ENCODE results near the gene GBA2. TPM values are rescaled to one million over a fixed set of nuclear protein-coding genes. Genes with fewer than 3 reads are reported as not detected.

GBA2 gene
- total RNA-seq, 1 donor from 2014 or later, result 44.8 TPM

DNA sequence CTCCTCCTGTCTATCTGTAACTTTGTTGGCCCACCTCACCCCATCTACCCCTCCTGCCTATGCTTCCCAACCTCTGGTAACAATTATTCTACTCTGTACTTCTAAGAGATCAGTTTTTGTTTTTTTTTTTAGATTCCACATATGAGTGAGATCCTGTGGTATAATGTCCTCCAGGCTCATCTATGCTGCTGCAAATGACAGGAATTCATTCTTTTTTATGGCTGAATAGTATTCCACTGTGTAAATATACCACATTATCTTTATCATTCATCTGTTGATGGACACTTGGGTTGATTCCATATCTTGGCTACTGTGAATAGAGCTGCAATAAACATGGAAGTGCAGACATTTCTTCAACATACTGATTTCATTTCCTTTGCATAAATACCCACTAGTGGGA, 34.4 kb upstream of the GBA2 start:
- TF ChIP-seq EZH2phosphoT487 (IDR thresholded peaks at IDR 0.05), result no peak
- no peak for TF ChIP-seq EZH2 (IDR thresholded peaks at IDR 0.05)
- TF ChIP-seq, protein P1, sequence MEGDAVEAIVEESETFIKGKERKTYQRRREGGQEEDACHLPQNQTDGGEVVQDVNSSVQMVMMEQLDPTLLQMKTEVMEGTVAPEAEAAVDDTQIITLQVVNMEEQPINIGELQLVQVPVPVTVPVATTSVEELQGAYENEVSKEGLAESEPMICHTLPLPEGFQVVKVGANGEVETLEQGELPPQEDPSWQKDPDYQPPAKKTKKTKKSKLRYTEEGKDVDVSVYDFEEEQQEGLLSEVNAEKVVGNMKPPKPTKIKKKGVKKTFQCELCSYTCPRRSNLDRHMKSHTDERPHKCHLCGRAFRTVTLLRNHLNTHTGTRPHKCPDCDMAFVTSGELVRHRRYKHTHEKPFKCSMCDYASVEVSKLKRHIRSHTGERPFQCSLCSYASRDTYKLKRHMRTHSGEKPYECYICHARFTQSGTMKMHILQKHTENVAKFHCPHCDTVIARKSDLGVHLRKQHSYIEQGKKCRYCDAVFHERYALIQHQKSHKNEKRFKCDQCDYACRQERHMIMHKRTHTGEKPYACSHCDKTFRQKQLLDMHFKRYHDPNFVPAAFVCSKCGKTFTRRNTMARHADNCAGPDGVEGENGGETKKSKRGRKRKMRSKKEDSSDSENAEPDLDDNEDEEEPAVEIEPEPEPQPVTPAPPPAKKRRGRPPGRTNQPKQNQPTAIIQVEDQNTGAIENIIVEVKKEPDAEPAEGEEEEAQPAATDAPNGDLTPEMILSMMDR (IDR thresholded peaks at IDR 0.05), result no peak
- no peaks in the 10 kb centered on the region for H3K36me3 ChIP-seq
- H3K9ac ChIP-seq, result no peak overlapping the region
- H4K20me1 ChIP-seq (ENCODE audit: low read depth), result peaks cover 4% of the 10 kb centered on the region
- Mint-ChIP-seq H3K27ac (no peak overlapping the region), H3K4me1 (peaks cover 2% of the 10 kb centered on the region), H3K36me3 (peaks cover 4% of the 10 kb centered on the region), H3K27me3 (ENCODE audit: insufficient read depth, low read depth) (peaks cover 2% of the 10 kb centered on the region), H3K9me3 (no peaks in the 10 kb centered on the region), H3K4me3 (no peak overlapping the region)
- no peak for DNase-seq (ENCODE audit: low spot score)
- H3K9me3 ChIP-seq (ENCODE audit: low read depth), result no peaks in the 10 kb centered on the region
- no peaks in the 10 kb centered on the region for H3F3A ChIP-seq (ENCODE audit: low read depth)
- H3K27me3 ChIP-seq, result no peaks in the 10 kb centered on the region
- H3K4me3 ChIP-seq, result no peak overlapping the region
- no peak overlapping the region for H3K4me2 ChIP-seq
- no peak overlapping the region for H2AFZ ChIP-seq (replicated peaks)
- H3K4me1 ChIP-seq, result no peaks in the 10 kb centered on the region
- H3K27ac ChIP-seq, result no peak overlapping the region
- H3K79me2 ChIP-seq (ENCODE audit: low read depth), result no peaks in the 10 kb centered on the region

GRCh38 chr9:35781066-35781465, 32.0 kb upstream of the GBA2 start:
- H4K20me1 ChIP-seq (ENCODE audit: low read depth), result peaks cover 7% of the 10 kb centered on the region
- peaks cover 2% of the 10 kb centered on the region for H3K4me1 ChIP-seq
- H3K4me3 ChIP-seq, result no peak overlapping the region
- no peak for DNase-seq (ENCODE audit: low spot score)
- H2AFZ ChIP-seq (replicated peaks), result no peak overlapping the region
- no peak overlapping the region for H3K4me2 ChIP-seq
- peaks cover 7% of the 10 kb centered on the region for H3K4me1 Mint-ChIP-seq
- no peak overlapping the region for H3K9ac ChIP-seq
- no peaks in the 10 kb centered on the region for H3K36me3 ChIP-seq
- peaks cover 2% of the 10 kb centered on the region for H3K27me3 Mint-ChIP-seq (ENCODE audit: insufficient read depth, low read depth)
- TF ChIP-seq EZH2 (IDR thresholded peaks at IDR 0.05) (no peak), EZH2phosphoT487 (IDR thresholded peaks at IDR 0.05) (no peak)
- TF ChIP-seq, protein P1 (IDR thresholded peaks at IDR 0.05), result no peak
- no peak overlapping the region for H3K27ac ChIP-seq
- peaks cover 4% of the 10 kb centered on the region for H3K36me3 Mint-ChIP-seq
- no peaks in the 10 kb centered on the region for H3K9me3 Mint-ChIP-seq
- H3K4me3 Mint-ChIP-seq, result no peak overlapping the region
- peaks cover 1% of the 10 kb centered on the region for H3F3A ChIP-seq (ENCODE audit: low read depth)
- no peak overlapping the region for H3K27ac Mint-ChIP-seq
- H3K79me2 ChIP-seq (ENCODE audit: low read depth), result no peaks in the 10 kb centered on the region
- H3K27me3 ChIP-seq, result no peaks in the 10 kb centered on the region
- H3K9me3 ChIP-seq (ENCODE audit: low read depth), result no peaks in the 10 kb centered on the region

DNA sequence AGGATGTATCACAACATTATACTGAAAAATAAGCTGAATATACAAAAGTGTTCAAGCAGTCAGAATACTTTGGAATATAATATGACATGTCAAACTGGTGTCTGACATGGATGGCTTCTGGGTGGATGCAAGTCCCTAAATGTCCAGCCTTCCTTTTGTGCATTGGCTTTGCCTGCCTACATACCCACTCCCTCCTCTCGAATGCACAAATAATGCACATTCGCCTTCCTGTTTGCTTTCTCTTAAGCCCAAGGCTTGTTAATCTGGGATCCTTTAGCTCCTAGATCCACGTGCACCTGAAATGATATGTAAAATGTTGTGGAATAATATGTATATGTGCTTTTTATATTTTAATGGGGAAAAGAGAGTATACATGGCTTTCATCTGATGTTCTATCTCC, 29.5 kb upstream of the GBA2 start:
- Histone ChIP-seq H3K4me1 (peaks cover 18% of the 10 kb centered on the region), H3K36me3 (no peaks in the 10 kb centered on the region), H3K4me2 (no peak overlapping the region), H2AFZ (replicated peaks) (no peak overlapping the region), H3K9ac (no peak overlapping the region), H3F3A (ENCODE audit: low read depth) (peaks cover 17% of the 10 kb centered on the region), H3K9me3 (ENCODE audit: low read depth) (no peaks in the 10 kb centered on the region), H3K4me3 (no peak overlapping the region), H3K27ac (no peak overlapping the region), H3K27me3 (no peaks in the 10 kb centered on the region), H4K20me1 (ENCODE audit: low read depth) (peaks cover 25% of the 10 kb centered on the region), H3K79me2 (ENCODE audit: low read depth) (no peaks in the 10 kb centered on the region)
- H3K27ac Mint-ChIP-seq, result no peak overlapping the region
- no peaks in the 10 kb centered on the region for H3K27me3 Mint-ChIP-seq (ENCODE audit: insufficient read depth, low read depth)
- TF ChIP-seq EZH2phosphoT487 (IDR thresholded peaks at IDR 0.05) (no peak), EZH2 (IDR thresholded peaks at IDR 0.05) (no peak)
- TF ChIP-seq, protein P1 (IDR thresholded peaks at IDR 0.05), result no peak
- no peaks in the 10 kb centered on the region for H3K9me3 Mint-ChIP-seq
- peaks cover 20% of the 10 kb centered on the region for H3K4me1 Mint-ChIP-seq
- DNase-seq (ENCODE audit: low spot score), result no peak
- peaks cover 2% of the 10 kb centered on the region for H3K36me3 Mint-ChIP-seq
- H3K4me3 Mint-ChIP-seq, result no peak overlapping the region
